Fibroblast of pulmonary artery (primary cell): ENCODE results near the gene AMELY.

Source experiments
- DNase-seq: peaks from one replicate; pipeline ENCODE4 v3.0.0-alpha.2; 2010; ENCODE audit warnings: low read depth
- H3K4me3 ChIP-seq: replicated peaks from 2 replicates; pipeline ENCODE4 v1.5.1; 2011; ENCODE audit warnings: low read depth, mild to moderate bottlenecking, control low read depth, low read length, moderate library complexity
- TF ChIP-seq, protein P1 (sequence below): IDR thresholded peaks from 2 replicates; pipeline ENCODE4 v1.5.1; 2011; ENCODE audit warnings: mild to moderate bottlenecking, control low read depth, low read length, inconsistent platforms; ENCODE audit errors: missing control alignments

Gene AMELY, protein sequence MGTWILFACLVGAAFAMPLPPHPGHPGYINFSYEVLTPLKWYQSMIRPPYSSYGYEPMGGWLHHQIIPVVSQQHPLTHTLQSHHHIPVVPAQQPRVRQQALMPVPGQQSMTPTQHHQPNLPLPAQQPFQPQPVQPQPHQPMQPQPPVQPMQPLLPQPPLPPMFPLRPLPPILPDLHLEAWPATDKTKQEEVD

DNA sequence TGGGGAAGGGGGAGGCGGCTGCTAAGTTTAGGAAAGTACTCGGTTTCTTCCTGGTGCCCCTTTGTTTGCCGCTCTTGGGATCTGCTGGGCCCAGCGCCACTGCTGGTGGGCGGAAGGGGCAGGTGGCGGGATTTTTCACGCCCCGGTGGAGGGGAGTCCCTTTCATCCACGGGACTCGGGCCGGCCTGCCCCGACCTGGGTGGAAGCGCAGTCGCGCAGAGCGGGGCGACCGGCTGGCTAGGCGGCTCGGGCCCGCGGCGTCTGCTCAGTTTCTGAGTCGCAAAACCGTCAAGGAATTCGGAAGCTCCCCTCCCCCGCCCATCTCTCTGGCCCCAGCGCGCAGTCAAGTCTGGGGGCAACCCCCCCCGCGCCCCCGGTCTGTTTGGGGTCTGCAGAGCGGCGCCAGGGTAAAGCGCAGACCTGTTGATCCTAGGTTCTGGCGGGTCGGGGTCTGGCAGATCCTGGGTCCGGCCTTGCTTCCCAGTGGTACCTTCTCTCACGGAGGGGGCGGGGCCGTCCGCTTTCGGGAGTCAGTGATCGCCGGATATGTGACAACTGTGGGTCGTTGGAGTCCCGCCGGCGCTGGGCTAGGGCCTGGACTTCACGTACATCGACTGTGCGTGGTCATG lies at the start of gene AMELY:
Gene AMELY, minus strand, starts transcription at position 500 of the 629 bp plus-strand sequence. CDS start 39,144 bp downstream, outside the sequence.
- no peak within 1 kb of the TSS for H3K4me3 ChIP-seq
- DNase-seq: no peak
- TF ChIP-seq, protein P1, sequence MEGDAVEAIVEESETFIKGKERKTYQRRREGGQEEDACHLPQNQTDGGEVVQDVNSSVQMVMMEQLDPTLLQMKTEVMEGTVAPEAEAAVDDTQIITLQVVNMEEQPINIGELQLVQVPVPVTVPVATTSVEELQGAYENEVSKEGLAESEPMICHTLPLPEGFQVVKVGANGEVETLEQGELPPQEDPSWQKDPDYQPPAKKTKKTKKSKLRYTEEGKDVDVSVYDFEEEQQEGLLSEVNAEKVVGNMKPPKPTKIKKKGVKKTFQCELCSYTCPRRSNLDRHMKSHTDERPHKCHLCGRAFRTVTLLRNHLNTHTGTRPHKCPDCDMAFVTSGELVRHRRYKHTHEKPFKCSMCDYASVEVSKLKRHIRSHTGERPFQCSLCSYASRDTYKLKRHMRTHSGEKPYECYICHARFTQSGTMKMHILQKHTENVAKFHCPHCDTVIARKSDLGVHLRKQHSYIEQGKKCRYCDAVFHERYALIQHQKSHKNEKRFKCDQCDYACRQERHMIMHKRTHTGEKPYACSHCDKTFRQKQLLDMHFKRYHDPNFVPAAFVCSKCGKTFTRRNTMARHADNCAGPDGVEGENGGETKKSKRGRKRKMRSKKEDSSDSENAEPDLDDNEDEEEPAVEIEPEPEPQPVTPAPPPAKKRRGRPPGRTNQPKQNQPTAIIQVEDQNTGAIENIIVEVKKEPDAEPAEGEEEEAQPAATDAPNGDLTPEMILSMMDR: no peak

DNA sequence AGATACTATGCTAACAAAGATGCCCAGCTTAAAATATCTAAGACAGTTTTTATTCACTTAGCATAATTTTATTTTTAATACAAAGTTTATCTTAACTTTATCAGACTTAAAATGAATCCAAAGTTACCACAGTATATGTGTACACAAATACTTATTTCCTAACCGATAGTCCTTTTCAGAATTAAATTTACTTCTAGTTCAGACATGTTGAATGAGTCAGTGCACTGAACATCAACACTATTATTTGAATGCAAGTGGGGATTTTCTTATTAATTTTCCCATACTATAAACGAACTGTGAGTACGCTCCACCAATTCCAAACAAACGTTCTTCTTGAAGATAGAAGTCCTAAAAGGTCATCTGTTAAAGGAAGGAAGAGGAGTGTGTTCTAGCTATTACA lies 38.4 kb upstream of the AMELY start:
- DNase-seq: no peak
- TF ChIP-seq, protein P1: no peak
- H3K4me3 ChIP-seq: no peak overlapping the region

DNA sequence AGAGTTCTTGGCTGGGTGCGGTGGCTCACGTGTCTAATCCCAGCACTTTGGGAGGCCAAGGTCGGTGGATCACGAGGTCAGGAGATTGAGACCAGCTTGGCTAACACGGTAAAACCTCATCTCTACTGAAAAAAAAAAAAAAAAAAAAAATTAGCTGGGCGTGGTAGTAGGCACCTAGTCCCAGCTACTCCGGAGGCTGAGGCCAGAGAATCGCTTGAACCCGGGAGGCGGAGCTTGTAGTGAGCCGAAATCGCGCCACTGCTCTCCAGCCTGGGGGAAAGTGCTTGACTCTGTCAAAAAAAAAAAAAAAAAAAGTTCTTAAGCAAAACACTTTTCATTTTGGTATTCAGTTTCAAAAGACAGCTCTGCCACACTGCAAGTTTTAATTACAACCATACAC lies 36.8 kb upstream of the AMELY start:
- H3K4me3 ChIP-seq: no peak overlapping the region
- TF ChIP-seq, protein P1: no peak
- DNase-seq: no peak

DNA sequence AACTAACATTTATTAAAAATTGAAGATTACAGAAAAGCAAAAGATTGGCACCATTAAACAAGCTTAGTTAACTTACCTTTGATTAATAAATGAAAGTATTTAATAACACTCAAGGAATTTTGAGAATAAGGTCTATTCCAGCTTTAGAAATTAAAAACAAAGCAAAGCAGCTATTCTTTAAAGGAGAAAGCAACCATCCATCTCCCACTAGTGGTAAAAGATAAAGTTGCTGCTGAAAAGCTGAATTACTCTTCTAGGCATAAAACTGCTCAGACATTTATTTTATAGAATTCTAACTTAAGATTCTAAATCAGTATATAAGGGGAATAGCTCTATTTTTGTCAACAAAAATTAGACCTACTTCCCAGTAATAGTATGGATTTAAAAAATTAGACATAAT lies 36.1 kb upstream of the AMELY start:
- TF ChIP-seq, protein P1: no peak
- DNase-seq: no peak

DNA sequence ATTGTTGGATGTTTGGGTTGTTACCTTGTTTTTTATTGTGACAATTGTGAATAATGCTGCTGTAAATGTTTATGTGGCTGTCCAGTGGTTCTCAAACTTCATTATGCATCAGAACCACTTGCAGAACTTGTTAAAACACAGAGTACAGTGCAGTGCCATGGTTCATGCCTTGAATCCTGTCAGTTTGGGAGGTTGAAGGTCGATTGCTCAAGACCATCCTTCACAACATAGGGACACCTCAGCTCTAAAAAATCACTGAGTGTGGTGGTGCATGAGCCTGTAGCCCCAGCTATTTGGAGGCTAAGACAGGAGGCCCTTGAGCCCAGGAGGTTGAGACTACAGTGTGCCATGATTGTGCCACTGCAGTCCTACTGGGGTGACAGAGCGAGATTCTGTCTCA lies 23.9 kb upstream of the AMELY start:
- no peak for DNase-seq
- TF ChIP-seq, protein P1: no peak
- H3K4me3 ChIP-seq: no peak overlapping the region

More for the DNA sequence above, 36.1 kb upstream of the AMELY start:
- H3K4me3 ChIP-seq: no peak overlapping the region

DNA sequence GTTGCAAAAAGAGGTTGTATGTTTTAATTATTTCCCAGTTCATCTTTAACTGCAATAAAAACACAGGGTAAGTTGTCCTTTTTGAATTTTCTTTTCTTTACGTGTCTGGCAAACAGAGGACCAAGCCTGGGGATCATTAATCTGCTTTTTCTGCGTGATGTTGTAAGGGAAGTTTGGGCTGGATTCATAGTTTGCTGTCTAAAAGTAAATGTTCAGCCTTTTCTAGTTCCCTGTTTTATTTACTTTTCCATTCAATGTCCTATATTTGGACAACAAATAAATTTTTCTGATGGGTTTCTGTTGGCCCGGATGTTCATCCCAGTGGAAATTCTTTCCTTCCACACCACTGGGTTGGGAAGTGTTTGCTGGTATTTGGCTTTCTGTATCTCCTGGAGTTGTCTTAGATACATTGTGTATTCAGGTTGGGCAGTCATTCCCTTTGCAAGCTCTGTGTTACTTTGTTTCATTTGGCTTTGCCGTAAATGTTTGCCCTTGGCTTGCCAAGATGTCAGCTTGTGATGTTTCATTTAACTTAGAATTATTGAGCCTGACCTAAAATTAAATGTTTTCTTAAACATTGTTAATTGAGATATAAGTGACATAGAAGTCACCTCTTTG lies 20.3 kb upstream of the AMELY start:
- no peak for DNase-seq
- TF ChIP-seq, protein P1: no peak

DNA sequence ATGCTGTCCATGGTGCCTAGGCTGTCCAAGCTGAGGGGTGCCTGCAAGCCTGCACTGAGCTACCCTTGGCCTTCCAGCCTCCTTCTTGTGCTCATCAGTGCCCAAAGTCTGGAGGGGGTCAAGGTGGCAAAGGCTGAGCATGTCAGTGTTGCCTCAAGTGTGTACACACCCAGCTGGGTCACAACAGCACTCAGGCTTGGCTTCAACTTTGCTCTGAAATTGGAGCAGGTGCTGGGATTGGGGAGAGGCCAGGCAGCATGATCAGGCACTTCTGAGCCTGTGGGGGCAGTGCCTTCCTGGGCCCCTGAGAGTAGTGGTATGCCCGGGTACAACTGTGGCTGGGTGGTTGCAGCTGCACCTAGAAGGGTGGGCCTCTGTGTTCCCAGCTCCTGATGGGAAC lies 17.7 kb upstream of the AMELY start:
- no peak for DNase-seq
- no peak overlapping the region for H3K4me3 ChIP-seq
- TF ChIP-seq, protein P1: no peak

More for the DNA sequence above, 20.3 kb upstream of the AMELY start:
- no peak overlapping the region for H3K4me3 ChIP-seq
